A673 (cell line): ENCODE data around the gene MYRIP. TPM values are rescaled to one million over a fixed set of nuclear protein-coding genes. Genes with fewer than 3 reads are reported as not detected.

Experiments
- BruUV-seq: library from RNA; stranded (reverse); fragments of 400-500 nt; replicated peaks from 2 replicates; lab custom pipeline; 2021; lab: Mats Ljungman, UMichigan
- CTCF ChIA-PET: fragments of 300-600 bp; sonication (Branson Sonifier 250); formaldehyde crosslinking; loops from one replicate; lab custom pipeline; 2022; ENCODE audit warnings: antibody characterized with exemption; lab: Charles Lee
- POLR2A ChIA-PET: fragments of 300-600 bp; sonication (Branson Sonifier 250); formaldehyde crosslinking; loops from one replicate; lab custom pipeline; 2022; ENCODE audit warnings: antibody characterized with exemption; ENCODE audit not compliant: low non-redundant PET; lab: Charles Lee
- DNase-seq: peaks from one replicate; pipeline ENCODE4 v3.0.0-alpha.2; 2015; ENCODE audit warnings: low spot score
- H3K27ac ChIP-seq: fragments of 200-600 bp; sonication (generic); 2 replicates; pipeline ENCODE4 v1.5.1; 2016; ENCODE audit warnings: mixed run types, low read depth, mild to moderate bottlenecking, mixed read lengths, antibody characterized with exemption, low read length; ENCODE audit not compliant: poor library complexity, severe bottlenecking
- H3K27me3 ChIP-seq: fragments of 200-600 bp; sonication (generic); replicated peaks from 2 replicates; pipeline ENCODE4 v1.6.1; 2017; ENCODE audit warnings: mixed run types, low read depth, mild to moderate bottlenecking, mixed read lengths, antibody characterized with exemption, low read length; ENCODE audit not compliant: insufficient read depth, poor library complexity
- H3K36me3 ChIP-seq: fragments of 200-600 bp; sonication (generic); 2 replicates; pipeline ENCODE4 v1.6.1; 2016; ENCODE audit warnings: mixed run types, mild to moderate bottlenecking, mixed read lengths, antibody characterized with exemption, low read length; ENCODE audit not compliant: insufficient read depth, poor library complexity, severe bottlenecking
- H3K4me1 ChIP-seq: fragments of 200-600 bp; sonication (generic); 2 replicates; pipeline ENCODE4 v1.6.1; 2017; ENCODE audit warnings: mixed run types, mild to moderate bottlenecking, mixed read lengths, antibody characterized with exemption, low read length; ENCODE audit not compliant: insufficient read depth, poor library complexity, severe bottlenecking
- H3K4me3 ChIP-seq: fragments of 200-600 bp; sonication (generic); 2 replicates; pipeline ENCODE4 v1.5.1; 2016; ENCODE audit warnings: low read depth, mixed run types, mild to moderate bottlenecking, mixed read lengths, low read length; ENCODE audit not compliant: poor library complexity, severe bottlenecking
- H3K9me3 ChIP-seq: fragments of 200-600 bp; sonication (generic); 2 replicates; pipeline ENCODE4 v1.6.1; 2016; ENCODE audit warnings: mixed run types, low read depth, mild to moderate bottlenecking, mixed read lengths, antibody characterized with exemption, low read length; ENCODE audit not compliant: poor library complexity, severe bottlenecking
- EZH2 ChIP-seq: fragments of 200-600 bp; sonication (generic); IDR thresholded peaks from 2 replicates; pipeline ENCODE4 v1.6.1; 2017; ENCODE audit warnings: borderline replicate concordance, low read depth, mild to moderate bottlenecking, mixed read lengths, antibody characterized with exemption, low read length; ENCODE audit not compliant: poor library complexity, severe bottlenecking
- intact Hi-C: fragments of 100-400 bp; cut with micrococcal nuclease; formaldehyde crosslinking; loops from one replicate; pipeline ENCODE4 v1.10.0; 2022; ENCODE audit not compliant: unreplicated experiment
- total RNA-seq: library from RNA; stranded (reverse); gene quantifications from 2 replicates; pipeline ENCODE4 v1.2.3, GENCODE V29; 2021
- TF ChIP-seq, protein P1 (sequence below): fragments of 300-800, 200-600 bp; sonication (generic); conservative IDR thresholded peaks from 2 replicates; pipeline ENCODE4 v1.5.1; 2017; ENCODE audit warnings: low read depth, mild to moderate bottlenecking, antibody characterized with exemption, low read length, moderate library complexity, mixed read lengths

Gene MYRIP
- total RNA-seq, 1 experiment from 2014 or later, result not detected

DNA sequence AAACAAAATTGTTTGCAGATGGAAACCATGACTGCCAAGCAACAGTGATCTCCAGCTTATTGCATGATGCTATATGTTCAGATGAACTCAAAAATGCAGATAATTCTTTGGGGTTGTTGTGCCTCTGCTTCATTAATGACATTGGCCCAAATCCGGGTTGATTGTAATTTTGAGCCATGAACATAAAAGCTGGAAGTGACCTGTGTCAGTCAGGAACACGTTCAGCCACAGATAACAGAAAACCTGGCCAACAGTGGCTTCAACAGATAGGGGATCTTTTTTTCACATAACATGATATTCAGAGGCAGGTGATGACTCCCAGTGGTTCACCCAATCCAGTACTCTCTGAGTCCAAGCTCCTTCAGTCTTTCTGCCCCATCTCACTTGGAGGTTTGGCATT is 423.2 kb downstream of the MYRIP start:
- POLR2A ChIA-PET, result no interaction called here
- intact Hi-C loops, result no loop called here
- no peak overlapping the region for H3K27ac ChIP-seq
- no peak for DNase-seq
- BruUV-seq, result no TSS peak
- H3K27me3 ChIP-seq, result no peaks in the 10 kb centered on the region
- CTCF ChIA-PET, result no interaction called here
- no peak overlapping the region for H3K4me3 ChIP-seq
- TF ChIP-seq EZH2, result no peak
- TF ChIP-seq, protein P1, sequence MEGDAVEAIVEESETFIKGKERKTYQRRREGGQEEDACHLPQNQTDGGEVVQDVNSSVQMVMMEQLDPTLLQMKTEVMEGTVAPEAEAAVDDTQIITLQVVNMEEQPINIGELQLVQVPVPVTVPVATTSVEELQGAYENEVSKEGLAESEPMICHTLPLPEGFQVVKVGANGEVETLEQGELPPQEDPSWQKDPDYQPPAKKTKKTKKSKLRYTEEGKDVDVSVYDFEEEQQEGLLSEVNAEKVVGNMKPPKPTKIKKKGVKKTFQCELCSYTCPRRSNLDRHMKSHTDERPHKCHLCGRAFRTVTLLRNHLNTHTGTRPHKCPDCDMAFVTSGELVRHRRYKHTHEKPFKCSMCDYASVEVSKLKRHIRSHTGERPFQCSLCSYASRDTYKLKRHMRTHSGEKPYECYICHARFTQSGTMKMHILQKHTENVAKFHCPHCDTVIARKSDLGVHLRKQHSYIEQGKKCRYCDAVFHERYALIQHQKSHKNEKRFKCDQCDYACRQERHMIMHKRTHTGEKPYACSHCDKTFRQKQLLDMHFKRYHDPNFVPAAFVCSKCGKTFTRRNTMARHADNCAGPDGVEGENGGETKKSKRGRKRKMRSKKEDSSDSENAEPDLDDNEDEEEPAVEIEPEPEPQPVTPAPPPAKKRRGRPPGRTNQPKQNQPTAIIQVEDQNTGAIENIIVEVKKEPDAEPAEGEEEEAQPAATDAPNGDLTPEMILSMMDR, result no peak
- H3K4me1 ChIP-seq, result no peaks in the 10 kb centered on the region
- no peaks in the 10 kb centered on the region for H3K9me3 ChIP-seq
- no peaks in the 10 kb centered on the region for H3K36me3 ChIP-seq

DNA sequence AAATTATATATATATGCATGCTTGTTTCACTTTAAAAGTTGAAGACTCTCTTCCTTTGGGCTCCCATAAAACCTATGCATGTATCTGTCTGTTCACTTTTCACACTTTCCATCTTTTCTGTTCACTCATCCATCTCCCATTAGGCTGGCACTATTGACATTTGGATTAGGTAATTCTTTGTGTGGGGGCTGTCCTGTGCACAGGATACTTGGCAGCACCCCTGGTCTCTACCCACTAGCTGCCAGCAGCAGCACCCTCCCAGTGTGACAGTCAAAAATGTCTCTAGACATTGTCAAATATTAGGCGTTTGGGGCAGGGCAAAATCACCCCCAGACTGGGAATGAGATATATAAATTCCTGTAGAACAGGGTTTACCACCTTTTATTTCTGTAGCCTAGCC is 427.8 kb downstream of the MYRIP start:
- BruUV-seq, result no TSS peak
- CTCF ChIA-PET, result no interaction called here

DNA sequence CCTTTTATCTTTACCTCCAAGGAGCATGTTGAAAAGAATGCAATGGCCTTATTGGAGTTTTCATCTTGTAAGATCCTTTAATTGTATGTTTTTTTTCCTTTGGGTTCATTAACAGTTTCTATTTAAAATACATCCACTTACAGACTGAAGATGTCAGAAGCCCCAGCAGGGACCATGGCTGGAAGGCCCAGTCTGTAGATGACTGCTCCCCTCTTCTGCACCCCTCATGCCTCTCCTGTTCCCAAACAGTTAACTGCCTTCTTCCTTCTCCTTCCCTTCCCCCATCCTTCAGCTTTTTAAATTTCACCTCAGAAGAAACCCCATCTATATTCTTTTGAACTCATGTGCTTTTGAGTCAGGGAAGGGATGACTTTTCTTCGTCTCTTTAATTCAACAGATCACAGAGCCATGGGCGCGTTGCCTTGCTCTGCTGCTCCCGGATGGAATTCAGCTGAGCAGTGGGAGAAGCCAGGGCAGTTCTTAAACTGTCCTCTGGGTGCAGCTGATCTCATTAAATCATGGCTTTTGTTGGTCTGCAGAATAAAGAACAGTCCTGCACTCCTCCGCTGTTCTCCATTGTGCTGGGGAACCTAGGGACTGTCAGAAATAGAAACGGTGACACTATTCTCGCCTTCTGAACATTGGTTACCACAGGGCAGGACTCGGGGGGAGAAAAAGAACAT is 428.6 kb downstream of the MYRIP start:
- POLR2A ChIA-PET, result no interaction called here
- no TSS peak for BruUV-seq

More for the DNA sequence above, 427.8 kb downstream of the MYRIP start:
- POLR2A ChIA-PET, result no interaction called here
- H3K4me1 ChIP-seq, result no peaks in the 10 kb centered on the region
- no peaks in the 10 kb centered on the region for H3K9me3 ChIP-seq
- no peaks in the 10 kb centered on the region for H3K36me3 ChIP-seq
- H3K27me3 ChIP-seq, result no peaks in the 10 kb centered on the region
- DNase-seq, result no peak
- TF ChIP-seq, protein P1, result no peak
- no peak for TF ChIP-seq EZH2
- H3K27ac ChIP-seq, result no peak overlapping the region
- no peak overlapping the region for H3K4me3 ChIP-seq
- intact Hi-C loops, result no loop called here

More for the DNA sequence above, 428.6 kb downstream of the MYRIP start:
- no peak overlapping the region for H3K4me3 ChIP-seq
- CTCF ChIA-PET, result no interaction called here
- DNase-seq, result no peak
- H3K9me3 ChIP-seq, result no peaks in the 10 kb centered on the region
- no peak overlapping the region for H3K27ac ChIP-seq
- H3K27me3 ChIP-seq, result no peaks in the 10 kb centered on the region
- no peaks in the 10 kb centered on the region for H3K36me3 ChIP-seq
- TF ChIP-seq, protein P1, result no peak
- TF ChIP-seq EZH2, result no peak
- intact Hi-C loops, result no loop called here
- no peaks in the 10 kb centered on the region for H3K4me1 ChIP-seq
